ENCODE results near the gene MAFG. TPM values are rescaled to one million over a fixed set of nuclear protein-coding genes. Genes with fewer than 3 reads are reported as not detected.

The MAFG gene
- total and polyA plus RNA-seq, 2 of the 13 experiments (the other 11 are each of a cell fraction or from before 2014, with no cell fraction given): 14.5 to 20.0 TPM

- TF ChIP-seq ZNF800 (CRISPR knock-in tag; IDR thresholded peaks at IDR 0.05) (peak; percentile 82), TCF7L2 (IDR thresholded peaks at IDR 0.05; ENCODE audit: low read depth, low read length) (no peak), TGIF2 (CRISPR knock-in tag; IDR thresholded peaks at IDR 0.05) (peak; percentile 89), ZHX1 (CRISPR knock-in tag; IDR thresholded peaks at IDR 0.05; ENCODE audit: low read depth) (peak; percentile 82; the same call in 1 of the 2 replicates), ZNF672 (CRISPR knock-in tag; IDR thresholded peaks at IDR 0.05) (no peak), U2AF2 (IDR thresholded peaks at IDR 0.05; ENCODE audit: low read depth, low read length) (0 out of 2 replicates have a peak, but pooled peaks have one; percentile 21), ZNF749 (CRISPR knock-in tag; IDR thresholded peaks at IDR 0.05; ENCODE audit: borderline replicate concordance) (peak; percentile 49; the same call in 1 of the 2 replicates), ZNF766 (CRISPR knock-in tag; IDR thresholded peaks at IDR 0.05; ENCODE audit: borderline replicate concordance) (0 out of 2 replicates have a peak, but pooled peaks have one; percentile 43), ZMAT5 (CRISPR knock-in tag; IDR thresholded peaks at IDR 0.05; ENCODE audit: borderline replicate concordance, low read depth) (no peak), PHF21A (CRISPR knock-in tag; IDR thresholded peaks at IDR 0.05) (peak; percentile 94), DRAP1 (CRISPR knock-in tag; IDR thresholded peaks at IDR 0.05) (peak; percentile 46), TCF12 (IDR thresholded peaks at IDR 0.05) (no peak), TCF12 (CRISPR knock-in tag; IDR thresholded peaks at IDR 0.05) (peak; percentile 26; the same call in 1 of the 2 replicates), MLXIP (CRISPR knock-in tag; IDR thresholded peaks at IDR 0.05; ENCODE audit: borderline replicate concordance) (peak; percentile 97), ZNF547 (CRISPR knock-in tag; IDR thresholded peaks at IDR 0.05) (no peak; the same call in 1 of the 2 replicates), ZBTB46 (CRISPR knock-in tag; IDR thresholded peaks at IDR 0.05; ENCODE audit: borderline replicate concordance) (peak; percentile 30; the same call in 1 of the 2 replicates), ZNF713 (CRISPR knock-in tag; IDR thresholded peaks at IDR 0.05) (0 out of 2 replicates have a peak, but pooled peaks have one; percentile 34), RORA (CRISPR knock-in tag; IDR thresholded peaks at IDR 0.05) (no peak)
Measured at GRCh38 chr17:81909966-81910839, 17.3 kb downstream of the MAFG start (continued).

All from HepG2 (cell line).